Epithelial cell of proximal tubule (primary cell): Measurements from ENCODE around the gene CCDC71L. TPM values are rescaled to one million over a fixed set of nuclear protein-coding genes. Genes with fewer than 3 reads are reported as not detected.
"Not testable (repeated sequence)": the region's sequence is repeated elsewhere in the genome, so short reads cannot be mapped to it uniquely, and the experiment has no call there.

Experiments
- DNase-seq: peaks from one replicate; pipeline ENCODE4 v3.0.0-alpha.2; 2011; ENCODE audit warnings: low read depth
- H3K4me3 ChIP-seq: 2 replicates; pipeline ENCODE4 v1.5.1; 2011; ENCODE audit warnings: low read depth, mild to moderate bottlenecking, low read length
- CTCF ChIP-seq: conservative IDR thresholded peaks from 2 replicates; pipeline ENCODE4 v1.5.1; 2012; ENCODE audit warnings: low read depth, mild to moderate bottlenecking, low read length
- total RNA-seq: library from RNA; depleted of rRNA; stranded (reverse); fragments of >200 nt; gene quantifications from 2 replicates; pipeline ENCODE4 v1.2.3, GENCODE V29; 2015

The CCDC71L gene
- total RNA-seq, 1 donor from 2014 or later, result 35.3 TPM

DNA sequence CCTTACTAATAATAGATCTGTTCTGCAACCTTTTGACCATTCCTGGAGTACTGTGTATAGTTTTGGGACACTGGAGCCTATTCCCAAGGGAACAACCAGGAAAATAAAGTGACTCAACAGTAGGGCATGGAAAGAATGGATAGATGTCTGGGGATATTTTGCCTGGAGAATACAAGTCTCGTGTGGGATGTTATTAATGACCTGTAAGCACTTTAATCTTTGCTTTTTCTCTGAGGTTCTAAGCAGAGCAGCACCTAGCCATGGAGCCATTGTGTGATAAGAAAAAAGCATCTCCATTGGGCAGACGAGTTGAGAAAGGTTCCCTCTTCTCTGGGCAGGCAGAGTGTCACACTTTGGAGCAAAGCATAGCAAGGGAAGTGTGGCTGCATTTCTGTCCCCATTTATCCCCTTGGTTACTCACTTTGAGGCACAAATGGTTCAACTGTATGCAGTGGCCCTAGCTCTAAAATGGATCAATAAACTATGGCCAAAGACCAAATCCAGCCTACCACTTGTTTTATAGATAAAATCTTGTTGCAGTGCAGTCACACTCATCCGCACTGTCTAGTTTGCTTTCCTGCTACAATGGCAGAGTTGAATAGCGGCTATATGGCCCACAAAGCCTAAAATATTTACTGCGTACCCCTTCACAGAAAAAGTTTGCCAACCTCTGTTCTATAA lies 21.0 kb upstream of the CCDC71L start:
- no peak overlapping the region for H3K4me3 ChIP-seq
- TF ChIP-seq CTCF, result no peak
- peak; percentile 84 for DNase-seq

DNA sequence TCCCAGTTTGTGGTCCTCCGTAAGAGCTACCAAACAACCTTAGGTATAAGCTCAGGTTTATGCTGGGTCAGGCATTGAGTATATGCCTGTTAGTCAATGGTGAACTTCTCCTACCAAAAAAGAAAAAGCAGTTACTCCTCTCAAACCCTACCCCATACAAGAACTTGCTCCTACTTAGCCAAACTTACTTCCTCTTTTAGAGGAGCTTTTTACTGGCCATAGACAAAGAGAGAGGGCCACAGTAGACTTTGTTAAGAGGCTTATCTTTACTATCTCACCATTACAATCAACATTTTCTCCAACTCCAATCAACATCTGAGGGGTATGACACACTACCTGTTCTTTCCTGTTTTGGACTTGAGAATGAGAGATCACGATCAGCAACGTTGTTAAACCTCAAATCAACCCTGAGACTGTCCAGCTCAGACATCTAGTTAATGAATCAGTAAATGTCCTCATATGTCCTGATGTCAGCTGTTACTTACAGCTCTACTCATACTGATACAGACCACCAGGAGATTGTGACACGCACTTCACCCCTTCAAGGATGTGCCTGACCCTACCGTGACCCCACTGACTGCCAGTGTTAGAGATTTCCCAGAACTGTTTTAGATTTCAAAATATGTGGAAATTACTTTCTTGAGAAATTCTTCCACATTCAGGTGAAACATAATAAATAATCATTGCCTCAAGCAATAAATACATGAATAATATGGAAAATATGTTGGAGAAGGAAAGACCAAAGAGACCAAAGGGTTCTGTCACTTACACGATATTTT lies 18.4 kb upstream of the CCDC71L start:
- no peak overlapping the region for H3K4me3 ChIP-seq
- peak; percentile 93 for DNase-seq
- no peak for TF ChIP-seq CTCF

GRCh38 chr7:106678795-106679152 lies 17.8 kb upstream of the CCDC71L start:
- no peak for DNase-seq
- no peak overlapping the region for H3K4me3 ChIP-seq
- no peak for TF ChIP-seq CTCF

GRCh38 chr7:106676506-106676905 lies 15.5 kb upstream of the CCDC71L start:
- not testable (repeated sequence) for H3K4me3 ChIP-seq, DNase-seq

DNA sequence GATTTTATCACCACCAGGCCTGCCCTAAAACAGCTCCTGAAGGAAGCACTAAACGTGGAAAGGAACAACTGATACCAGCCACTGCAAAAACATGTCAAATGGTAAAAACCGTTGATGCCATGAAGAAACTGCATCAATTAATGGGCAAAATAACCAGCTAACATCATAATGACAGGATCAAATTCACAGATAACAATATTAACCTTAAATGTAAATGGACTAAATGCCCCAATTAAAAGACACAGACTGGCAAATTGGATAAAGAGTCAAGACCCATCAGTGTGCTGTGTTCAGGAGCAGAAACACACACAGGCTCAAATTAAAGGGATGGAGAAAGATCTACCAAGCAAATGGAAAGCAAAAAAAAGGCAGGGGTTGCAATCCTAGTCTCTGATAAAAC lies 12.7 kb upstream of the CCDC71L start:
- not testable (repeated sequence) for DNase-seq

GRCh38 chr7:106671930-106672329 lies 11.0 kb upstream of the CCDC71L start:
- not testable (repeated sequence) for H3K4me3 ChIP-seq, DNase-seq

More for the DNA sequence above, 12.7 kb upstream of the CCDC71L start:
- H3K4me3 ChIP-seq, result not testable (repeated sequence)

GRCh38 chr7:106671160-106671559 lies 10.2 kb upstream of the CCDC71L start:
- no peak overlapping the region for H3K4me3 ChIP-seq
- no peak for DNase-seq
- TF ChIP-seq CTCF, result no peak

DNA sequence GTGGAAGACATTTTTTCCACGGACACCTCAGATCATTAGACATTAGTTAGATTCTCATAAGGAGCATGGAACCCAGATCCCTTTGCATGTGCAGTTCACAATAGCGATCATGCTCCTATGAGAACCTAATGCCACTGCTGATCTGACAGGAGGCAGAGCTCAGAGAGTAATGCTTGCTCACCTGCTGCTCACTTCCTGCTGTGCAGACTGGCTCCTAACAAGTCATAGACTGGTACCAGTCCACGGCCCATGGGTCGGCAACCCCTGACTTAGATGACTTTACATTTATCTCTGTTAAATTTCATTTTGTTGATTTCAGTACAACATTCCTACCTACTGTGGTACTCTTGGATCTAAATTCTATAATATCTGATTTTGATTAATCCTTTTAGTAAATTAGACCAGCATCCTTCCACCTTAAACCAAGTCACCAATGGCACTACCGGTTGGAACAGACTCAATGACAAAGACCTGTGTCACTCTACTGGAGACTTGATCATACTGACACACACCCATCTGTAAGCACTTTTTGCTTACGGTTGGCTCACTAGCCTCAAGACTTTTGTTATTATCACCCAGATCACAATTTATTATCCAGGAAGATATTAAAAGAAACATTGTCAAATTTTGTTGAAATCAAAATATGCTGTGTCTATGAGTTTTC lies 8.0 kb upstream of the CCDC71L start:
- no peak overlapping the region for H3K4me3 ChIP-seq
- DNase-seq, result no peak
- TF ChIP-seq CTCF, result no peak
